Aorta (tissue), 5 donors: ENCODE data around the gene OR4Q2. TPM values are rescaled to one million over a fixed set of nuclear protein-coding genes. Genes with fewer than 3 reads are reported as not detected.

Experiments
- ATAC-seq: fragments of 200-7000 bp; cut with Tn5 transposase; one replicate; pipeline ENCODE4 v1.9.1; 2022; ENCODE audit warnings: moderate library complexity; ENCODE audit not compliant: low FRiP score
- DNase-seq, 2 donors: peaks; one replicate each; pipeline ENCODE4 v3.0.0-alpha.2; 2020
- H3K27ac ChIP-seq, 2 donors: one replicate each; pipeline ENCODE4 v1.5.1; 2013; ENCODE audit warnings: low read length in 2 of 2, mild to moderate bottlenecking in 2 of 2, moderate library complexity in 2 of 2, control low read depth in 1 of 2, inconsistent platforms in 1 of 2, low read depth in 1 of 2
- H3K27me3 ChIP-seq, 2 donors: one replicate each; pipeline ENCODE4 v1.6.1; 2013; ENCODE audit warnings: control low read depth in 1 of 2, low read length in 1 of 2, mild to moderate bottlenecking in 1 of 2, moderate library complexity in 1 of 2; ENCODE audit not compliant: insufficient read depth in 2 of 2, control insufficient read depth in 1 of 2
- H3K36me3 ChIP-seq, 2 donors: one replicate each; pipeline ENCODE4 v1.6.1; 2013; ENCODE audit warnings: control low read depth in 1 of 2, low read length in 1 of 2, mild to moderate bottlenecking in 1 of 2; ENCODE audit not compliant: insufficient read depth in 2 of 2, control insufficient read depth in 1 of 2
- H3K4me1 ChIP-seq, 2 donors: one replicate each; pipeline ENCODE4 v1.6.1; 2013; ENCODE audit warnings: low read length in 2 of 2, control low read depth in 1 of 2, mild to moderate bottlenecking in 1 of 2, moderate library complexity in 1 of 2; ENCODE audit not compliant: insufficient read depth in 2 of 2, control insufficient read depth in 1 of 2
- H3K4me3 ChIP-seq, 2 donors: one replicate each; pipeline ENCODE4 v1.5.1; 2013; ENCODE audit warnings: low read length in 2 of 2, control low read depth in 1 of 2, mild to moderate bottlenecking in 1 of 2
- H3K9me3 ChIP-seq: one replicate; pipeline ENCODE4 v1.6.1; 2013; ENCODE audit warnings: mild to moderate bottlenecking, low read length; ENCODE audit not compliant: control insufficient read depth
- WGBS, 2 donors: extraction: QIAGEN DNeasy Blood & Tissue Kit; methylation state at CpG; one replicate each; pipeline ENCODE4 v1.1.7; 2013; 5-methylcytosine and 5-hydroxymethylcytosine counted together
- intact Hi-C, 2 donors: fragments of 100-400 bp; cut with DNase I; formaldehyde crosslinking; loops; one replicate each; pipeline versions ENCODE4 v1.14.2 to v1.15.0; 2022
- polyA plus RNA-seq, 2 donors: library from polyadenylated mRNA; stranded (reverse); fragments of 200-250 nt; gene quantifications; one replicate each; pipeline ENCODE4 v1.2.3, GENCODE V29; 2013
- total RNA-seq, 2 donors: library from RNA; stranded (reverse); fragmentation: NEBNext Ultra II Directional; extraction: Animal tissue kit (Norgen Biotek cat#: 25700); gene quantifications; one replicate each; pipeline ENCODE4 v1.2.1, GENCODE V29; 2021
- donor health status: healthy with polysubstance abuse.
- donor health status: Bipolar disorder and iron deficiency.
- donor health status: DM: no; HTN: no; CAD: no.
- donor health status: DM: no; HTN: no; CAD: no.
- donor health status: DM: yes; HTN: yes; CAD: no.

Gene OR4Q2
- total and polyA plus RNA-seq, 4 donors, result not detected

DNA sequence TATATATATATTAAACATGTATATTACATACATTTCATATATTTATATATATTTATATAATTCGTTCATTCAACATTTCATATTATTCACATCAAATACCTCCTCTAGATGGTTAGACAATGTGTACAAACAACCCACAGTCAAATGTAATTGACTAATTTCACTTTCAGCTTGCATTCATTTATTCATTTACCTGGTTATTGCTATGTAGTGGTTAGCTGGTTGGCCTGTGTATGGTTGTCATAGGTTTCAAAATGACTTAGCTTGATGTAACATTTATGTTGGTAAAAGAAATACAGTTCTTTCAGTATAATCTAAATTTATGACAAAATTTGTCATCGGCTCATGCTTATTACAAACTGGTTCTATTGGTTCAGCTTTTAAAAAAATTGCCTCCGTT, 33.5 kb downstream of the OR4Q2 start:
- Histone ChIP-seq H3K4me3 (no peak overlapping the region), H3K36me3 (no peaks in the 10 kb centered on the region), H3K9me3 (no peaks in the 10 kb centered on the region), H3K27ac (no peak overlapping the region), H3K27me3 (no peaks in the 10 kb centered on the region), H3K4me1 (no peaks in the 10 kb centered on the region)
- no peak for DNase-seq
- no peak for ATAC-seq
- WGBS, 2 donors, result 62 to 64% methylated on average over 3 of the region's 3 CpGs
- intact Hi-C loops, result no loop called here

GRCh38 chr14:20035938-20036337, 34.0 kb downstream of the OR4Q2 start, which contains the start of gene OR4K13:
OR4K13 (minus strand) TSS chr14:20036038; CDS start chr14:20034758, 1,280 bp downstream.
- no peak for ATAC-seq
- 85 to 87% methylated on average over 4 of the region's 4 CpGs for WGBS, 2 donors
- DNase-seq, result no peak
- no peaks in the 10 kb centered on the region for H3K36me3 ChIP-seq
- no peaks in the 10 kb centered on the region for H3K4me1 ChIP-seq
- intact Hi-C loops, result no loop called here
- no peak within 1 kb of the TSS for H3K4me3 ChIP-seq
- no peaks in the 10 kb centered on the region for H3K27me3 ChIP-seq
- no peak within 1 kb of the TSS for H3K27ac ChIP-seq
- H3K9me3 ChIP-seq, result no peaks in the 10 kb centered on the region

DNA sequence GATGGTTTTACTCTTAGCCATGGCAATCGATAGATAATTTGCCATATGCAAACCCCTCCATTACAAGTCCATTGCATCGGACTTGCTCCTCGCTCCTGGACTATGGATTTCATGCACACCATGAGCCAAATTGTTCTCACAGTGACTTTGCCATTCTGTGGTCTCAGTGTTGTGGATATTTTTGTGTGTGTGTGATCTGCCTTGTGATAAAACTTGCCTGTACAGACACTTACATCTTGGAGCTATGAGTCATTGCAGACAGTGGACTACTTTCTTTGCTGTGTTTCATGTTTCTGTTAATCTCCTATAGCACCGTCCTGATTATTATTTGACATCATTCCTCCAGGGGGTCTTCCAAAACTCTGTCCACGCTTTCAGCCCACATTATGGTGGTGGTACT, 42.3 kb downstream of the OR4Q2 start:
- intact Hi-C loops, result no loop called here
- no peaks in the 10 kb centered on the region for H3K4me1 ChIP-seq
- 67 to 68% methylated on average over 5 of the region's 5 CpGs for WGBS, 2 donors
- H3K27ac ChIP-seq, result no peak overlapping the region
- ATAC-seq (no peak), DNase-seq (no peak)
- H3K36me3 ChIP-seq, result no peaks in the 10 kb centered on the region
- no peaks in the 10 kb centered on the region for H3K9me3 ChIP-seq
- H3K4me3 ChIP-seq, result no peak overlapping the region
- no peaks in the 10 kb centered on the region for H3K27me3 ChIP-seq

DNA sequence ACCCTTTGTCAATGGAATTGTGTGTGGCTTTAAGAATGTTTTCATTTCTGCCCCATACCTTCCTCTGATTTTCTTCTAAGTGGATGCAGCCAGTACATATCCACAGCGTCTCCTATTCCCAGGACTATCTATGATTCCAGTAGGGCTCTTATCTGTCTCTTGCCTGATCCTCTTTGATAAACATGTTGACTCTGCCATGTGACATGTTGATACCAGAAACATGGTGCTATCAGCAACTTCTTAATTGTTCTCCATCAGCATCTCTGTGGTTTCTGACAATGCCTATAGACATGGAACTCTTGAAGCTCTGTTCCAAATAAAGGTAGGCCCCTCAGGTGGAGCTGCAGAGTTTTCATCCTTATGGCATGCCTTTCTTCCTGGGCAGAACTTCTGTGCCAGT, 46.2 kb downstream of the OR4Q2 start:
- no peaks in the 10 kb centered on the region for H3K9me3 ChIP-seq
- no peaks in the 10 kb centered on the region for H3K36me3 ChIP-seq
- intact Hi-C loops, result no loop called here
- H3K27ac ChIP-seq, result no peak overlapping the region
- WGBS, 2 donors, result 51 to 74% methylated on average over 1 of the region's 1 CpG
- no peak for DNase-seq
- H3K4me3 ChIP-seq, result no peak overlapping the region
- H3K4me1 ChIP-seq, result no peaks in the 10 kb centered on the region
- H3K27me3 ChIP-seq, result no peaks in the 10 kb centered on the region
- no peak for ATAC-seq

Other genes starting within 250 kb of the OR4Q2 start
- gene OR4M1, start 228.7 kb upstream of the OR4Q2 start, total RNA-seq, result not detected
- gene OR4M1, start 228.7 kb upstream of the OR4Q2 start, polyA plus RNA-seq, result not detected
- gene OR4N2, start 198.4 kb upstream of the OR4Q2 start, total RNA-seq, result not detected
- not detected for gene OR4N2, start 198.4 kb upstream of the OR4Q2 start, polyA plus RNA-seq
- not detected for gene OR4K2, start 127.0 kb upstream of the OR4Q2 start, total RNA-seq
- under 1 TPM in 1 of 2 donors, not detected in 1; 0.03 TPM for gene OR4K2, start 127.0 kb upstream of the OR4Q2 start, polyA plus RNA-seq
- not detected for gene OR4K5, start 81.6 kb upstream of the OR4Q2 start, total RNA-seq
- gene OR4K5, start 81.6 kb upstream of the OR4Q2 start, polyA plus RNA-seq, result not detected
- gene OR4K1, start 71.2 kb upstream of the OR4Q2 start, total RNA-seq, result not detected
- under 1 TPM in 1 of 2 donors, not detected in 1; 0.50 TPM for gene OR4K1, start 71.2 kb upstream of the OR4Q2 start, polyA plus RNA-seq
- gene OR4K15, start 26.6 kb upstream of the OR4Q2 start, total RNA-seq, result not detected
- not detected for gene OR4K15, start 26.6 kb upstream of the OR4Q2 start, polyA plus RNA-seq
- gene OR4K14, start 17.1 kb downstream of the OR4Q2 start, total RNA-seq, result not detected
- not detected for gene OR4K14, start 17.1 kb downstream of the OR4Q2 start, polyA plus RNA-seq
- not detected for gene OR4K13, start 33.9 kb downstream of the OR4Q2 start, total RNA-seq
- not detected for gene OR4K13, start 33.9 kb downstream of the OR4Q2 start, polyA plus RNA-seq
- not detected for gene OR4L1, start 57.9 kb downstream of the OR4Q2 start, total RNA-seq
- gene OR4L1, start 57.9 kb downstream of the OR4Q2 start, polyA plus RNA-seq, result not detected
- not detected for gene OR4K17, start 108.6 kb downstream of the OR4Q2 start, total RNA-seq
- gene OR4K17, start 108.6 kb downstream of the OR4Q2 start, polyA plus RNA-seq, result not detected
- not detected for gene OR4N5, start 136.7 kb downstream of the OR4Q2 start, total RNA-seq
- not detected for gene OR4N5, start 136.7 kb downstream of the OR4Q2 start, polyA plus RNA-seq
- gene OR11G2, start 188.7 kb downstream of the OR4Q2 start, total RNA-seq, result not detected
- not detected for gene OR11G2, start 188.7 kb downstream of the OR4Q2 start, polyA plus RNA-seq
- not detected for gene OR11H6, start 221.5 kb downstream of the OR4Q2 start, total RNA-seq
- gene OR11H6, start 221.5 kb downstream of the OR4Q2 start, polyA plus RNA-seq, result not detected
- not detected for gene OR11H7, start 226.8 kb downstream of the OR4Q2 start, total RNA-seq
- gene OR11H7, start 226.8 kb downstream of the OR4Q2 start, polyA plus RNA-seq, result not detected
- gene OR11H4, start 237.1 kb downstream of the OR4Q2 start, total RNA-seq, result not detected
- not detected for gene OR11H4, start 237.1 kb downstream of the OR4Q2 start, polyA plus RNA-seq